ENCODE measurements around the gene NRK.
"Not testable (repeated sequence)": the region's sequence is repeated elsewhere in the genome, so short reads cannot be mapped to it uniquely, and the experiment has no call there.

NRK gene

DNA sequence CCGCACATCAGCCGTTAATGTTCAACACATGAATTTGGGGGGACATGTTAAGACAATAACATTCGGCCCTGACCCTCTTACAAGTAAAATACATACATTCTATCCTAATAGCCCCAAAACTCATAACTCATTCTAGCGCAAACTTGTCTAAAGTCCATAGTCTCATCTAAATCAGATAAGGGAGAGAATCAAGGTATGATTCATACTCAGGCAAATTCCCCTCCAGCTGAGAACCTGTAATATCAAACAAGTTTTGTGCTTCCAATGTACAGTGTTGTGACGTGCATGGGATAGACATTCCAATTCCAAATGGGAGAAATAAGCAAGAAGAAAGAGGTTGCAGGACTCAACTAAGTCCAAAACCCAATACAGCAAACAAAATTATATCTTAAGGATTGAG, 147.1 kb downstream of the NRK start:
- Histone ChIP-seq H3K4me3 (ENCODE audit: control insufficient read depth in 1 of 7, extremely low read depth in 1 of 7, insufficient read depth in 4 of 7, low read depth in 2 of 7, low read length in 6 of 7) (no peak overlapping the region), H3K9me3 (ENCODE audit: control extremely low read depth in 1 of 5, control insufficient read depth in 4 of 5, insufficient read depth in 2 of 5, low read depth in 1 of 5, low read length in 4 of 5) (no peaks in the 10 kb centered on the region), H3K36me3 (ENCODE audit: control insufficient read depth in 4 of 4, insufficient read depth in 4 of 4, low read length in 3 of 4) (no peaks in the 10 kb centered on the region), H3K4me1 (ENCODE audit: control extremely low read depth in 1 of 4, control insufficient read depth in 4 of 4, insufficient read depth in 4 of 4, low read length in 3 of 4) (no peaks in the 10 kb centered on the region), H3K27me3 (replicated peaks in 2 of 5; ENCODE audit: control insufficient read depth in 4 of 5, insufficient read depth in 5 of 5, low read length in 4 of 5) (no peaks in the 10 kb centered on the region), H3K27ac (ENCODE audit: insufficient read depth in 1 of 2, low read depth in 1 of 2, low read length in 2 of 2, poor library complexity in 1 of 2, severe bottlenecking in 2 of 2) (no peak overlapping the region)
- DNase-seq: no peak
- ChIA-PET POLR2A (no interaction called here), CTCF (no interaction called here)
- WGBS (ENCODE audit: insufficient coverage): 84% methylated on average over 3 of the region's 5 CpGs

DNA sequence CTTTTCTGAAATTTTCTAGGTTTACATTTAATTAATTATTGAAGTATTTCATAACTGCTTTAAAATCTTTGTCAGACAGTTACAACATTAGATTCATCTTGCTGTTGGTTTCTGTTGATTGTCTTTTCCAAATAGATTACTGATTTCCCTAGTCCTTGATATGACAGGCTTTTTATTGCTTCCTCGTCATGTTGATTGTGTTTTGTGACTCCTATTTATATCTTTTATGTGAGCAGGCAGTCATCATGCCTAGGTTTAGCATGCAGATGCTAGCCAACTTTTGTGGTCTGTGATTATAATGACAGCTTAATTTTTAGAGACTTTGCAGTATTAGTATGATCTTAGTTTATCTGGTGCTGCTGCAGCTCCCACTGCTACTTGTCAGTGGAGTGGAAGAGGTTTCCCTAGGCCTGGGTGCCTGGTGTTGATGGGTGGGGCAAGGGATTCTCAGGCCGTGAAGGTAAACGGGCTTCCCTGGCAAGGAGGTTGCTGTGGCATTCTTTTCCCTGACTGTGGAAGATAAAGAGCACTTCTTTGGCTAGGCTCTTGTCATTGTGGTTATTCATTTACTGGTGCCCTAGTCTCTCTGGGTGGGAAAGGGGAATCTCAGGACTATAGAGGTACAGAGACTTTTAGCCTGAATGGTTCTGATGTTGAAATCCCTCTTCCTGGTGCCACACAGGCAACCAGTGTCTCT, 150.5 kb downstream of the NRK start:
- H3K9me3 ChIP-seq (ENCODE audit: control extremely low read depth in 1 of 5, control insufficient read depth in 4 of 5, insufficient read depth in 2 of 5, low read depth in 1 of 5, low read length in 4 of 5): no peaks in the 10 kb centered on the region
- POLR2A ChIA-PET: no interaction called here
- no peaks in the 10 kb centered on the region for H3K27me3 ChIP-seq (replicated peaks in 2 of 5; ENCODE audit: control insufficient read depth in 4 of 5, insufficient read depth in 5 of 5, low read length in 4 of 5)
- H3K27ac ChIP-seq (ENCODE audit: insufficient read depth in 1 of 2, low read depth in 1 of 2, low read length in 2 of 2, poor library complexity in 1 of 2, severe bottlenecking in 2 of 2): no peak overlapping the region
- no peaks in the 10 kb centered on the region for H3K4me1 ChIP-seq (ENCODE audit: control extremely low read depth in 1 of 4, control insufficient read depth in 4 of 4, insufficient read depth in 4 of 4, low read length in 3 of 4)
- no peak overlapping the region for H3K4me3 ChIP-seq (ENCODE audit: control insufficient read depth in 1 of 7, extremely low read depth in 1 of 7, insufficient read depth in 4 of 7, low read depth in 2 of 7, low read length in 6 of 7)
- no peak for DNase-seq
- CTCF ChIA-PET: no interaction called here
- 81% methylated on average over 2 of the region's 3 CpGs for WGBS (ENCODE audit: insufficient coverage)
- no peaks in the 10 kb centered on the region for H3K36me3 ChIP-seq (ENCODE audit: control insufficient read depth in 4 of 4, insufficient read depth in 4 of 4, low read length in 3 of 4)

DNA sequence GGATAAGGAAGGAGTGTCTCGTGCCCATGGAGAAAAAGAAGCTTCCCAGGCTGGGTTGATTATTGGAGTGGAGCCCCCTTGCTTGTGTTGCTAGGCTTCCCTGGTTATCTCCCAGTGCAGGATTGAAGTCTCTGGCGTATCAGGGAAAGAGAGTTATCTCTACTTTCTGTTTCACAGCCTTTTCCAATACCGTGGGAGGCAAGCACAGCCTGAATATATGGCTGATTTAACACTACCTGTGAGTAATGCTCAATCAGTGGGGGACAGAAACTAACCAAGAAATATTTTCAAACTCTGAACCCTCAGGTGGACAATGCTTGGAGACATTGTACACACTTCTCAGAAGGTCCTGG, 151.0 kb downstream of the NRK start:
- CTCF ChIA-PET: no interaction called here
- Histone ChIP-seq H3K27ac (ENCODE audit: insufficient read depth in 1 of 2, low read depth in 1 of 2, low read length in 2 of 2, poor library complexity in 1 of 2, severe bottlenecking in 2 of 2) (no peak overlapping the region), H3K4me1 (ENCODE audit: control extremely low read depth in 1 of 4, control insufficient read depth in 4 of 4, insufficient read depth in 4 of 4, low read length in 3 of 4) (no peaks in the 10 kb centered on the region), H3K36me3 (ENCODE audit: control insufficient read depth in 4 of 4, insufficient read depth in 4 of 4, low read length in 3 of 4) (no peaks in the 10 kb centered on the region), H3K4me3 (ENCODE audit: control insufficient read depth in 1 of 7, extremely low read depth in 1 of 7, insufficient read depth in 4 of 7, low read depth in 2 of 7, low read length in 6 of 7) (no peak overlapping the region), H3K9me3 (ENCODE audit: control extremely low read depth in 1 of 5, control insufficient read depth in 4 of 5, insufficient read depth in 2 of 5, low read depth in 1 of 5, low read length in 4 of 5) (no peaks in the 10 kb centered on the region), H3K27me3 (replicated peaks in 2 of 5; ENCODE audit: control insufficient read depth in 4 of 5, insufficient read depth in 5 of 5, low read length in 4 of 5) (no peaks in the 10 kb centered on the region)
- 50% methylated on average over 3 of the region's 3 CpGs for WGBS (ENCODE audit: insufficient coverage)
- DNase-seq: no peak
- POLR2A ChIA-PET: no interaction called here

DNA sequence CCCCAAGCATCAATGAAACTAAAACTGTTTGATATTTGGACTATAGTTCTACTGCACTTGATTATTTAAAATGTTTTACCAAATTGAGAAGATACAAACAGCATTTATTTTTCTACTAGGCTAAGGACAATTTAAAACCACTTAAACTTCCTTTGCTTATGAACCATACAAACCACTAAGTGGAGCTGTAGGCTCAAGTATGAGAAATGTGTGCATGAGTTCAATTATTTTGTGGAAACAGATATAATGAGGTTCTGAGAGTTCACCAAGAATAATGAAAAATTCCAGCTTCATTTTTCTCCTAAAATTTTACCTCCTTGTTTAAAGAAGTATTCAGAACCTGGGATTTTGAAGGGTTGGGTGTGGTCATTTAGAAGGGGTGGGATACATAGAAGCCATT, 153.0 kb downstream of the NRK start:
- no peaks in the 10 kb centered on the region for H3K27me3 ChIP-seq (replicated peaks in 2 of 5; ENCODE audit: control insufficient read depth in 4 of 5, insufficient read depth in 5 of 5, low read length in 4 of 5)
- CTCF ChIA-PET: no interaction called here
- H3K9me3 ChIP-seq (ENCODE audit: control extremely low read depth in 1 of 5, control insufficient read depth in 4 of 5, insufficient read depth in 2 of 5, low read depth in 1 of 5, low read length in 4 of 5): no peaks in the 10 kb centered on the region
- POLR2A ChIA-PET: no interaction called here
- no peaks in the 10 kb centered on the region for H3K36me3 ChIP-seq (ENCODE audit: control insufficient read depth in 4 of 4, insufficient read depth in 4 of 4, low read length in 3 of 4)
- DNase-seq: peak in 1 of 3 donors; percentile 1
- H3K4me3 ChIP-seq (ENCODE audit: control insufficient read depth in 1 of 7, extremely low read depth in 1 of 7, insufficient read depth in 4 of 7, low read depth in 2 of 7, low read length in 6 of 7): no peak overlapping the region
- no peak overlapping the region for H3K27ac ChIP-seq (ENCODE audit: insufficient read depth in 1 of 2, low read depth in 1 of 2, low read length in 2 of 2, poor library complexity in 1 of 2, severe bottlenecking in 2 of 2)
- no peaks in the 10 kb centered on the region for H3K4me1 ChIP-seq (ENCODE audit: control extremely low read depth in 1 of 4, control insufficient read depth in 4 of 4, insufficient read depth in 4 of 4, low read length in 3 of 4)

DNA sequence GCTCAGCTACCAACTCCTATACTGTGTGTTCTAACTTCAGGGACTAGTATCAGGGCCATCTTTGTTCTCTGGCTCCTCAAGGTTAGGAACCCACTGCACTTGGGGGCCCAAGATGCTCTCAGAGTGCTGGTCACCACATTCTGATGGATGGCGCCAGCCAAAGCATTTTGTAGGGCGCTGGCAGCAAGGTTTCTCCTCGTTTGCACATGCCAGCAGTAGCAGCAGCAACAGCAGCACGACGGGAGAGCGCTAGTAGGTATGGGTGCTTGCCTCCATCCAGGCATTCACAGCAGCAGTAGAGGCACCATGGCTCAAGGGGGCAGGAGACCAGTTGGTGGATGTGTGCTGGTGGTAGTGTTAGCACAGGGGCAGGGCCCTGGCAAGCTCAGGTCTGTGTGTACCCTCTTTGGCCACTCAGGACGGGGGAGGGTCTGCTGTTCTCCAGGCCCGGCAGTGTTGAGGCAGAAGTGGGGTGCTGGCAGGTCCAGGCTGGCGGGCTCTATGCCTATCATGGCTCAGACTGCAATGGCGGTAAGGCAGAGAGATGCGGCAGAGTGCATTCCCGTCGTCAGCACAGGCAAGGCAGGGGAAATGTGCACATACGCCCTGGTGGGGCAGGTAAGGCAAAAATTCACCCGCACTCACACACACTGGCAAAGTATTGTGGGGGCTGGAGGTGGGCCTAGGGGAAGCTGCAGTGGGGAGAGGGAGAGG, 159.6 kb downstream of the NRK start:
- H3K4me1 ChIP-seq (ENCODE audit: control extremely low read depth in 1 of 4, control insufficient read depth in 4 of 4, insufficient read depth in 4 of 4, low read length in 3 of 4): no peaks in the 10 kb centered on the region
- no peak overlapping the region for H3K27ac ChIP-seq (ENCODE audit: insufficient read depth in 1 of 2, low read depth in 1 of 2, low read length in 2 of 2, poor library complexity in 1 of 2, severe bottlenecking in 2 of 2)
- no peak for DNase-seq
- H3K27me3 ChIP-seq (replicated peaks in 2 of 5; ENCODE audit: control insufficient read depth in 4 of 5, insufficient read depth in 5 of 5, low read length in 4 of 5): peaks cover 0 to 8% (median 0%) of the 10 kb centered on the region in 5 experiments
- no peak overlapping the region for H3K4me3 ChIP-seq (ENCODE audit: control insufficient read depth in 1 of 7, extremely low read depth in 1 of 7, insufficient read depth in 4 of 7, low read depth in 2 of 7, low read length in 6 of 7)
- ChIA-PET CTCF (no interaction called here), POLR2A (no interaction called here)
- no peaks in the 10 kb centered on the region for H3K36me3 ChIP-seq (ENCODE audit: control insufficient read depth in 4 of 4, insufficient read depth in 4 of 4, low read length in 3 of 4)
- peaks cover 0 to 2% (median 0%) of the 10 kb centered on the region in 5 experiments for H3K9me3 ChIP-seq (ENCODE audit: control extremely low read depth in 1 of 5, control insufficient read depth in 4 of 5, insufficient read depth in 2 of 5, low read depth in 1 of 5, low read length in 4 of 5)
- 80% methylated on average over 14 of the region's 15 CpGs for WGBS (ENCODE audit: insufficient coverage)

DNA sequence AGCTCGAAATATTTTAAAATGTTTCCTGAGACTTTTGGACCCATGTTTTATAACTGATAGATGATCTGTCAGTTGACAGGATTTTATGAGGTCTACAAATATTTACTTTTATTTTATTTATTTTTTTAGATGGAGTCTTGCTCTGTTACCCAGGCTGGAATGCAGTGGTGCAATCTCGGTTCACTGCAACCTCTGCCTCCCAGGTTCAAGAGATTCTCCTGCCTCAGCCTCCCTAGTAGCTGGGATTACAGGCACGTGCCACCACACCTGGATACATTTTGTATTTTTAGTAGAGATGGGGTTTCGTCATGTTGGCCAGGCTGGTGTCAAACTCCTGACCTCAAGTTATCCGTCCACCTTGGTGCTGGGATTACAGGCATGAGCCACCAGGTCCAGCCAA, 166.1 kb downstream of the NRK start:
- DNase-seq; H3K27ac ChIP-seq (ENCODE audit: insufficient read depth in 1 of 2, low read depth in 1 of 2, low read length in 2 of 2, poor library complexity in 1 of 2, severe bottlenecking in 2 of 2); POLR2A ChIA-PET; H3K9me3 ChIP-seq (ENCODE audit: control extremely low read depth in 1 of 5, control insufficient read depth in 4 of 5, insufficient read depth in 2 of 5, low read depth in 1 of 5, low read length in 4 of 5); H3K4me1 ChIP-seq (ENCODE audit: control extremely low read depth in 1 of 4, control insufficient read depth in 4 of 4, insufficient read depth in 4 of 4, low read length in 3 of 4); H3K36me3 ChIP-seq (ENCODE audit: control insufficient read depth in 4 of 4, insufficient read depth in 4 of 4, low read length in 3 of 4); H3K27me3 ChIP-seq (replicated peaks in 2 of 5; ENCODE audit: control insufficient read depth in 4 of 5, insufficient read depth in 5 of 5, low read length in 4 of 5); H3K4me3 ChIP-seq (ENCODE audit: control insufficient read depth in 1 of 7, extremely low read depth in 1 of 7, insufficient read depth in 4 of 7, low read depth in 2 of 7, low read length in 6 of 7): not testable (repeated sequence)
- no CpG with 5 or more reads among the region's 5 CpGs for WGBS (ENCODE audit: insufficient coverage)
- CTCF ChIA-PET: interaction anchor here (1.4 kb wide), 1 partner anchor 9 kb away, joined by 3 read pairs; no protein-coding TSS in a partner anchor

DNA sequence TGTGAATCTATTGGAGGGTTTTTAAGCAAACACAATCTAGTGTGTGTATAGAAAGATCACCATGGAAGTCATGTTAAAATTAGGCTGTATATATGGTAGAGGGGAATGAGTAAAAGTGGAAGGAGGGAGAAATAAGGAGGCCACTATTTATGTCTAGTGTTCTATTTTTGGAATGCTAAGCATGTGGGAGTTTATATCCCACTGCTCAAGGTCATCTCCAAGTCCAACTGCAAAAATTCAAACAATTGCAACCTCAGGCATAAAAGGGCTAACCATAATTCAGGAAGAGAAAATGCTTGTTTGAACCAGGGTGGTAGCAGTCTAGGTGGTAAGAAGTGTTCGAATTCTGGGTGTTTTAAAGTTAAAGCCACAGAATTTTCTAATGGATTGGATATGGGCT, 177.0 kb downstream of the NRK start:
- no peak overlapping the region for H3K4me3 ChIP-seq (ENCODE audit: control insufficient read depth in 1 of 7, extremely low read depth in 1 of 7, insufficient read depth in 4 of 7, low read depth in 2 of 7, low read length in 6 of 7)
- H3K27ac ChIP-seq (ENCODE audit: insufficient read depth in 1 of 2, low read depth in 1 of 2, low read length in 2 of 2, poor library complexity in 1 of 2, severe bottlenecking in 2 of 2): no peak overlapping the region
- POLR2A ChIA-PET: no interaction called here
- CTCF ChIA-PET: no interaction called here
- 17% methylated on average over 1 of the region's 1 CpG for WGBS (ENCODE audit: insufficient coverage)
- no peaks in the 10 kb centered on the region for H3K36me3 ChIP-seq (ENCODE audit: control insufficient read depth in 4 of 4, insufficient read depth in 4 of 4, low read length in 3 of 4)
- peaks cover 0 to 1% (median 0%) of the 10 kb centered on the region in 5 experiments for H3K9me3 ChIP-seq (ENCODE audit: control extremely low read depth in 1 of 5, control insufficient read depth in 4 of 5, insufficient read depth in 2 of 5, low read depth in 1 of 5, low read length in 4 of 5)
- no peak for DNase-seq
- H3K4me1 ChIP-seq (ENCODE audit: control extremely low read depth in 1 of 4, control insufficient read depth in 4 of 4, insufficient read depth in 4 of 4, low read length in 3 of 4): no peaks in the 10 kb centered on the region
- H3K27me3 ChIP-seq (replicated peaks in 2 of 5; ENCODE audit: control insufficient read depth in 4 of 5, insufficient read depth in 5 of 5, low read length in 4 of 5): peaks cover 0 to 1% (median 0%) of the 10 kb centered on the region in 5 experiments
